NB4 (cell line): Measurements from ENCODE around the gene GALNT10.

Source experiments
- DNase-seq: peaks from one replicate; pipeline ENCODE4 v3.0.0; 2010; ENCODE audit warnings: low read depth
- H3K4me3 ChIP-seq: one replicate; pipeline ENCODE4 v1.5.1; 2011; ENCODE audit warnings: mild to moderate bottlenecking, low read depth, low read length, moderate library complexity
- MYC ChIP-seq: IDR thresholded peaks from 2 replicates; pipeline ENCODE4 v1.6.1; 2011; ENCODE audit warnings: low read depth, low read length
- POLR2A ChIP-seq: IDR thresholded peaks from 2 replicates; pipeline ENCODE4 v1.6.1; 2011; ENCODE audit warnings: mild to moderate bottlenecking; ENCODE audit not compliant: insufficient read length; ENCODE audit errors: extremely low read depth
- TF ChIP-seq, protein P1 (sequence below): IDR thresholded peaks from 2 replicates; pipeline ENCODE4 v1.6.1; 2011; ENCODE audit warnings: low read depth, low read length
- TF ChIP-seq, protein P2 (sequence below): IDR thresholded peaks from one replicate; pipeline ENCODE4 v1.5.1; 2012; ENCODE audit warnings: low read depth, low read length

Gene GALNT10

DNA sequence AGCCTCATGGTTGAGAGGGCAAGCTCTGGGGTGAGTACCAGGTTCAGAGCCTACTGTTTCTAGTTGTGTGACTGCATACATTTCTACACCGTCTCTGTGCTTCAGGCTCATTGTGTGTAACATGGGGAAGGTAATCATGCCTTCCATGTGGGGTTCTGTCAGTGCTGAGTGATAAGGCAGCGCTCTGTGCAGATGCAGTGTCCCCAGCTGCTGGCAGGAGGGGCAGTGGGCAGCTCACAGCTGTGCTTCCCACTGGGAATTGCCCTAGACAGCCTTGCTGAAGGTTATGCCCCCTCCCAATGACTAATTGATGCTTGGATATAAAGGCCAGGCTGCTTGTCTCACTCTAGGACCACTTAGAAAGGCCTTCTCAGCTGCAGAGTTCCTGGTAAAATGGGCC is 133.5 kb downstream of the GALNT10 start:
- H3K4me3 ChIP-seq, result no peak overlapping the region
- TF ChIP-seq MYC, result no peak
- TF ChIP-seq, protein P1, sequence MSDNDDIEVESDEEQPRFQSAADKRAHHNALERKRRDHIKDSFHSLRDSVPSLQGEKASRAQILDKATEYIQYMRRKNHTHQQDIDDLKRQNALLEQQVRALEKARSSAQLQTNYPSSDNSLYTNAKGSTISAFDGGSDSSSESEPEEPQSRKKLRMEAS, result no peak
- TF ChIP-seq, protein P2, sequence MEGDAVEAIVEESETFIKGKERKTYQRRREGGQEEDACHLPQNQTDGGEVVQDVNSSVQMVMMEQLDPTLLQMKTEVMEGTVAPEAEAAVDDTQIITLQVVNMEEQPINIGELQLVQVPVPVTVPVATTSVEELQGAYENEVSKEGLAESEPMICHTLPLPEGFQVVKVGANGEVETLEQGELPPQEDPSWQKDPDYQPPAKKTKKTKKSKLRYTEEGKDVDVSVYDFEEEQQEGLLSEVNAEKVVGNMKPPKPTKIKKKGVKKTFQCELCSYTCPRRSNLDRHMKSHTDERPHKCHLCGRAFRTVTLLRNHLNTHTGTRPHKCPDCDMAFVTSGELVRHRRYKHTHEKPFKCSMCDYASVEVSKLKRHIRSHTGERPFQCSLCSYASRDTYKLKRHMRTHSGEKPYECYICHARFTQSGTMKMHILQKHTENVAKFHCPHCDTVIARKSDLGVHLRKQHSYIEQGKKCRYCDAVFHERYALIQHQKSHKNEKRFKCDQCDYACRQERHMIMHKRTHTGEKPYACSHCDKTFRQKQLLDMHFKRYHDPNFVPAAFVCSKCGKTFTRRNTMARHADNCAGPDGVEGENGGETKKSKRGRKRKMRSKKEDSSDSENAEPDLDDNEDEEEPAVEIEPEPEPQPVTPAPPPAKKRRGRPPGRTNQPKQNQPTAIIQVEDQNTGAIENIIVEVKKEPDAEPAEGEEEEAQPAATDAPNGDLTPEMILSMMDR, result no peak
- TF ChIP-seq POLR2A, result no peak

DNA sequence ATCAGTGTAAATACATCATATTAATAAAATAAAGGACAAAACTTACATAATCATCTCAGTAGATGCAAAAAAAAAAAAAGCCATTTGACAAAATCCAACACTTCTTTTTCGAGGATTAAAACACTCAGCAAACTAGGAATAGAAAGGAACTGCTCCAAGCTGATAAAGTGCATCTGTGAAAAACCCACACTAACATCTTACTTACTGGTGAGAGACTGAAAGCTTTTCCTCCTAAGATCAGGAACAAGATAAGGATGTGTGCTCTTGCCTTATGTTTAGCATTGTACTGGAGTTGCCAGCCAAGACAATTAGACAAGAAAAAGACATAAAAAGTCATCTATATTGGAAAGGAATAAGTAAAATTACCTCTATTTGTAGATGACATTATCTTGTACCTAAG is 135.0 kb downstream of the GALNT10 start:
- H3K4me3 ChIP-seq, result no peak overlapping the region
- DNase-seq, result no peak
- TF ChIP-seq, protein P1, result no peak
- TF ChIP-seq, protein P2, result no peak
- TF ChIP-seq MYC (no peak), POLR2A (no peak)

More for the DNA sequence above, 133.5 kb downstream of the GALNT10 start:
- DNase-seq, result no peak

DNA sequence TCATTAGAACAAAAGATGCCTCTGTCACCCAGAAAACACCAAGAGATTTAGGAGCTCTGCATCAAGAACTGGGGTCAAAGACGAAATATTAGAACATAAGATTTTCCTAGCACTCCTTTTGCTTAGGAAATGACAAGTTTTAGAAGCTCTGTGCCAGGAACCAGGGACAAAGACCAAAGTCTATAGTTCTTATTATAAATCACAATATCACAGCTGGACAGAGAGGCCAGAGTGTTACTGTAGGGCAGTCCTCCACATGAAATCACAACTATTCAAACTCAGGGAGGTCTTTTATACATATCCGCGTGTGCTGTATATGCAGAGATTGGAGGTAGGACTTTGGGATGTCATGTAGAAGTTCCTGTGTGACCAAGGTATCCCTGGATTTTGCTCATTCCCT is 138.5 kb downstream of the GALNT10 start:
- no peak for DNase-seq
- TF ChIP-seq, protein P1, result no peak
- TF ChIP-seq MYC (no peak), POLR2A (no peak)
- TF ChIP-seq, protein P2, result no peak
- H3K4me3 ChIP-seq, result no peak overlapping the region

DNA sequence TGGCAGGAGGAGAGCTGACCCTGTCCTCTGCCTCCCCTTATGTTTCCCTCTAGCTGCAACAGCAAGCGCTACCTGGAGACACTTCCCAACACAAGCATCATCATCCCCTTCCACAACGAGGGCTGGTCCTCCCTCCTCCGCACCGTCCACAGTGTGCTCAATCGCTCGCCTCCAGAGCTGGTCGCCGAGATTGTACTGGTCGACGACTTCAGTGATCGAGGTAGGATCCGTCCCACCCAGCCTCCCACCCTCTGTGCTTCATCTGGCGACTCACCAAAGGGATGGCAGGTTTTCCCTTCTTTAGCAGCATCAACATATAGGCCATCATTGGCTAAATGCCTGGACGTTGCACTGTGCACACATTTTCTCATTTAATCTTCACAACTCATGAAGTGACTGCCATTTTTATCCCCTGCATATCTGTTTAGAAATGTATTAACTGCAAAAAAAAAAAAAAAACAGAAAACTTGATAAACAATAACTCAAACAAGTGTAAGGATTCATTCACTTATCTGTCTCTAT is 139.0 kb downstream of the GALNT10 start:
- TF ChIP-seq MYC (no peak), POLR2A (no peak)
- TF ChIP-seq, protein P1, result no peak
- TF ChIP-seq, protein P2, result no peak

DNA sequence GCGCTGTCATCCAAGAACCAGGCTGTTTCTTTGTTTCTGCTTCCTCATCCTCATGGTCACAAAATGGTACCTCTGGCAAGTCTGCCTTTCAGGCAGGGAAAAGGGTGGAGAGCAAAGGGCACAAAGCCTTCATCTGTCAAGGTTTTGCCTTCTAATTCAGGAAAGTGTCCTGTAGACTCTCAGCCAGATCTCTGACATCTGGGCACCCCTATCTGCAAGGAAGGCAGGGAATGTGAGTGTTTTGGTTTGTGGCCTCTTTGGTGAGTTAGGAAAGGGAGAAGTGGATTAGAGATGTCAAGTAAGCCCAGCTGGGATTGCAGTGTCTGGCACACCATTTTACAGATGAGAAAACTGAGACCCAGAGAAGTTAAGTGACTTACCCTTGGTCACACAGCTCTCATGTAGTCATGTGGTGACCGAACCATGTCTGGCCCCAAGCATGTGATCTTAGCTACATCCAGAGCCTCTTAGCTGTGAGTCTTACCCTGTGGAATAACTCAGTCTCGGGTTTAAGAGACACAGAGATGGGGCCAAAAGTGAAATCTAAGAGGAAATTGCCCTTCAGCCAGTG is 139.6 kb downstream of the GALNT10 start:
- no peak for DNase-seq
- H3K4me3 ChIP-seq, result no peak overlapping the region
- TF ChIP-seq POLR2A (no peak), MYC (no peak)
- TF ChIP-seq, protein P1, result no peak
- TF ChIP-seq, protein P2, result no peak

More for the DNA sequence above, 139.0 kb downstream of the GALNT10 start:
- no peak overlapping the region for H3K4me3 ChIP-seq
- DNase-seq, result no peak
